Activated naive CD4-positive, alpha-beta T cell treated with anti-CD3 and anti-CD28 coated beads, Interleukin-2, amount 50 U/mL, for 72 hours (primary cell): Measurements from ENCODE around the gene CCM2. TPM values are rescaled to one million over a fixed set of nuclear protein-coding genes. Genes with fewer than 3 reads are reported as not detected.

Experiments used
- ATAC-seq, 2 donors: fragments of 150-1000 bp; cut with Tn5 transposase; 2 replicates each; pipeline ENCODE4 v1.10.0; 2021; ENCODE audit warnings: mild to moderate bottlenecking in 2 of 2, moderate library complexity in 2 of 2
- DNase-seq, 2 donors: peaks; one replicate each; pipeline ENCODE4 v3.0.0; 2021 to 2022; ENCODE audit warnings: low spot score in 2 of 2
- H3K27ac Mint-ChIP-seq, 2 donors: one replicate each; pipeline ENCODE4 v1.8.0; 2022; ENCODE audit warnings: mild to moderate bottlenecking in 2 of 2, mixed read lengths in 2 of 2
- H3K36me3 Mint-ChIP-seq, 2 donors: one replicate each; pipeline ENCODE4 v1.8.0; 2022; ENCODE audit warnings: mixed read lengths in 2 of 2
- H3K9me3 Mint-ChIP-seq, 2 donors: one replicate each; pipeline ENCODE4 v1.8.0; 2022; ENCODE audit warnings: mixed read lengths in 2 of 2
- total RNA-seq, 2 donors: library from RNA; stranded (reverse); gene quantifications; one replicate each; pipeline ENCODE4 v1.2.3, GENCODE V29; 2022

The CCM2 gene
- total RNA-seq, 2 donors from 2014 or later: 79.2 to 130 TPM

- Mint-ChIP-seq H3K27ac (peak overlapping the region in 1 of 2 donors; percentile 39), H3K36me3 (peaks cover 3 to 59% of the 10 kb centered on the region in 2 donors), H3K9me3 (peaks cover 0 to 5% of the 10 kb centered on the region in 2 donors)
- peak in 1 of 2 donors; percentile 18 for DNase-seq
- ATAC-seq: no peak
These were observed 55.7 kb downstream of the CCM2 start for GRCh38 chr7:45055594-45056219.

GRCh38 chr7:45057878-45058277 is 57.9 kb downstream of the CCM2 start:
- H3K36me3 Mint-ChIP-seq: peaks cover 0 to 65% of the 10 kb centered on the region in 2 donors
- ATAC-seq: no peak
- H3K27ac Mint-ChIP-seq: peak overlapping the region in 1 of 2 donors; percentile 51
- H3K9me3 Mint-ChIP-seq: peaks cover 0 to 5% of the 10 kb centered on the region in 2 donors
- DNase-seq: no peak

- peaks cover 6 to 58% of the 10 kb centered on the region in 2 donors for H3K36me3 Mint-ChIP-seq
- no peak for DNase-seq
- peak overlapping the region in 1 of 2 donors; percentile 1 for H3K27ac Mint-ChIP-seq
- H3K9me3 Mint-ChIP-seq: peaks cover 0 to 5% of the 10 kb centered on the region in 2 donors
- ATAC-seq: no peak
These were observed 60.3 kb downstream of the CCM2 start for GRCh38 chr7:45060295-45060694.

- ATAC-seq: peak in 1 of 2 donors; percentile 60
- Mint-ChIP-seq H3K9me3 (peaks cover 0 to 5% of the 10 kb centered on the region in 2 donors), H3K36me3 (peaks cover 6 to 49% of the 10 kb centered on the region in 2 donors), H3K27ac (peak overlapping the region; percentile 1 to 83)
- no peak for DNase-seq
These were observed 61.4 kb downstream of the CCM2 start for GRCh38 chr7:45061352-45061751.

GRCh38 chr7:45061806-45062425 is 61.9 kb downstream of the CCM2 start:
- DNase-seq: no peak
- H3K36me3 Mint-ChIP-seq: peaks cover 6 to 47% of the 10 kb centered on the region in 2 donors
- peak in 1 of 2 donors; percentile 64 for ATAC-seq
- peak overlapping the region; percentile 1 to 83 for H3K27ac Mint-ChIP-seq
- peaks cover 0 to 5% of the 10 kb centered on the region in 2 donors for H3K9me3 Mint-ChIP-seq

- no peak for ATAC-seq
- Mint-ChIP-seq H3K36me3 (peaks cover 6 to 34% of the 10 kb centered on the region in 2 donors), H3K27ac (peak overlapping the region in 1 of 2 donors; percentile 48), H3K9me3 (no peaks in the 10 kb centered on the region)
- no peak for DNase-seq
These were observed 64.2 kb downstream of the CCM2 start for GRCh38 chr7:45064047-45064725.

- DNase-seq (no peak), ATAC-seq (no peak)
- no peaks in the 10 kb centered on the region for H3K9me3 Mint-ChIP-seq
- peak overlapping the region in 1 of 2 donors; percentile 70 for H3K27ac Mint-ChIP-seq
- H3K36me3 Mint-ChIP-seq: peaks cover 6 to 31% of the 10 kb centered on the region in 2 donors
These were observed 65.3 kb downstream of the CCM2 start for GRCh38 chr7:45065031-45065995.

- H3K36me3 Mint-ChIP-seq: peaks cover 6 to 21% of the 10 kb centered on the region in 2 donors
- H3K27ac Mint-ChIP-seq: no peak overlapping the region
- no peaks in the 10 kb centered on the region for H3K9me3 Mint-ChIP-seq
- ATAC-seq: no peak
- no peak for DNase-seq
These were observed 66.4 kb downstream of the CCM2 start for GRCh38 chr7:45066409-45066808.

- peak overlapping the region; percentile 60 to 61 for H3K27ac Mint-ChIP-seq
- ATAC-seq: no peak
- no peak for DNase-seq
- H3K36me3 Mint-ChIP-seq: peaks cover 6 to 15% of the 10 kb centered on the region in 2 donors
- H3K9me3 Mint-ChIP-seq: no peaks in the 10 kb centered on the region
These were observed 67.6 kb downstream of the CCM2 start for GRCh38 chr7:45067582-45067981.

- peaks cover 6 to 14% of the 10 kb centered on the region in 2 donors for H3K36me3 Mint-ChIP-seq
- H3K9me3 Mint-ChIP-seq: no peaks in the 10 kb centered on the region
- ATAC-seq (peak in 1 of 2 donors; percentile 38), DNase-seq (no peak)
- H3K27ac Mint-ChIP-seq: peak overlapping the region; percentile 55 to 60
These were observed 68.4 kb downstream of the CCM2 start for GRCh38 chr7:45068236-45069023.

GRCh38 chr7:45069444-45070253 is 69.6 kb downstream of the CCM2 start:
- H3K27ac Mint-ChIP-seq: peak overlapping the region in 1 of 2 donors; percentile 29
- H3K9me3 Mint-ChIP-seq: no peaks in the 10 kb centered on the region
- DNase-seq (no peak), ATAC-seq (no peak)
- peaks cover 7 to 12% of the 10 kb centered on the region in 2 donors for H3K36me3 Mint-ChIP-seq

- ATAC-seq (no peak), DNase-seq (no peak)
- peaks cover 11 to 15% of the 10 kb centered on the region in 2 donors for H3K36me3 Mint-ChIP-seq
- H3K9me3 Mint-ChIP-seq: no peaks in the 10 kb centered on the region
- H3K27ac Mint-ChIP-seq: no peak overlapping the region
These were observed 70.2 kb downstream of the CCM2 start for GRCh38 chr7:45070254-45070642.

GRCh38 chr7:45071528-45071927 is 71.5 kb downstream of the CCM2 start:
- ATAC-seq (no peak), DNase-seq (no peak)
- Mint-ChIP-seq H3K9me3 (no peaks in the 10 kb centered on the region), H3K27ac (peak overlapping the region in 1 of 2 donors; percentile 66), H3K36me3 (peaks cover 11 to 20% of the 10 kb centered on the region in 2 donors)

GRCh38 chr7:45072131-45073030 is 72.4 kb downstream of the CCM2 start:
- peaks cover 11 to 20% of the 10 kb centered on the region in 2 donors for H3K36me3 Mint-ChIP-seq
- H3K27ac Mint-ChIP-seq: peak overlapping the region; percentile 52 to 96
- H3K9me3 Mint-ChIP-seq: no peaks in the 10 kb centered on the region
- no peak for ATAC-seq
- no peak for DNase-seq
